Spleen (tissue), 7 donors: Measurements from ENCODE around the gene TAF8.

Experiments
- POLR2A ChIP-seq, 3 donors: fragments of 450-650 bp; IDR thresholded peaks; one replicate each; pipeline ENCODE4 v1.5.1; 2017; ENCODE audit warnings: antibody characterized with exemption in 3 of 3, mild to moderate bottlenecking in 1 of 3
- POLR2AphosphoS5 ChIP-seq, 3 donors: sonication (generic); formaldehyde crosslinking; IDR thresholded peaks; one replicate each; pipeline ENCODE4 v1.5.1; 2017; ENCODE audit warnings: antibody characterized with exemption in 3 of 3
- TF ChIP-seq, protein P1 (sequence below), 11 experiments: fragments of 200-600 bp in 7 of 11; fragments of 450-650 bp in 4 of 11; sonication (generic) in 4 of 11; IDR thresholded peaks in 8 of 11; conservative IDR thresholded peaks in 3 of 11; 1 replicate in 7 of 11; 2 replicates in 4 of 11; pipeline versions ENCODE4 v1.4.0 to v1.8.0; 2016 to 2021; ENCODE audit warnings: antibody characterized with exemption in 11 of 11, inconsistent platforms in 4 of 11, mild to moderate bottlenecking in 1 of 11
- donor health status: DM: no; HTN: no; CAD: no; lungs with moderate emphysema.
- donor health status: DM: no; HTN: no; CAD: no.
- donor health status: DM: no; HTN: no; CAD: no.

DNA sequence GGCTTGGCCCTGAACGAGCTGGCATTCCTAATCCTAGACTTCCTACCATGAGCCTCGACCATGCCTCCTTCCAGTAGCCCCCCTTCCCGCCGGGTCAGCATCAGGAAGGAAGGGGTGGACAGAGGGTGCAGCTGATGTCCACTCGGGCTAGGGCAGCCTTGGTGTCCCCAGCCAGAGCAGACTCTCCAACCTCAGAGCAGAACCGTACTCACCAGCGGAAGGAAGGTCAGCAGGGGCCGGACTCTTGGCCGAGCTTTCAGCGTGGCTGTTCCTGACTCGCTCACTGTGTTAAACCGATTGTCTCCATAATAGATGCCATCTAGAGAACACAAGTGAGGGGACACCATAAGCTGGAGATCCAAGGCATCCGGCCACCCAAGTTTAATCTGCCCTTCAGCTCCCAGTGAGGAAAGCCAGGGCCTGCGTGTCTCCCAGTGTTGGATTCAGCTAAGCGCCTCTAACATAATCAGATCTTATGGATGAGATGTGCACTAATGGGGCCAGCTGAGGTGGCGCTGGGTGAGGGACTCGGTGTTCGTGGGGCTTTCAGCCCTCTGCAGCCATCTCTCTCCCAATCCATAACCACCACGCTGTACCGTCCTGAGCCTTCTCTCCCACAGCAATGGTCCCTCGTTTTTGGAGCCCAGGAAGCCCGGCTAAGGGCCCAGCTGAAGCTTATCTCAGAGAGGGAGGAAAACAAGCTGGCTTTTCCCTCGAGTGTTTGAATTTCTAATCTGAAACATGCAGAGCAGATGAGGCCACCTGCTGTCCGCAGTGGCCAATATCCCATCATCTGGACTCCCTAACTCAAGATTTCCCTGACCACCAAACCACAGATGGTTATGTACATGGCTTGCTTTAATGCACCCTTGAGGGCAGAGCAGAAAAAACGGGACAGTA, 78.4 kb downstream of the TAF8 start:
- no peak for TF ChIP-seq POLR2A (IDR thresholded peaks at IDR 0.05)
- TF ChIP-seq, protein P1, sequence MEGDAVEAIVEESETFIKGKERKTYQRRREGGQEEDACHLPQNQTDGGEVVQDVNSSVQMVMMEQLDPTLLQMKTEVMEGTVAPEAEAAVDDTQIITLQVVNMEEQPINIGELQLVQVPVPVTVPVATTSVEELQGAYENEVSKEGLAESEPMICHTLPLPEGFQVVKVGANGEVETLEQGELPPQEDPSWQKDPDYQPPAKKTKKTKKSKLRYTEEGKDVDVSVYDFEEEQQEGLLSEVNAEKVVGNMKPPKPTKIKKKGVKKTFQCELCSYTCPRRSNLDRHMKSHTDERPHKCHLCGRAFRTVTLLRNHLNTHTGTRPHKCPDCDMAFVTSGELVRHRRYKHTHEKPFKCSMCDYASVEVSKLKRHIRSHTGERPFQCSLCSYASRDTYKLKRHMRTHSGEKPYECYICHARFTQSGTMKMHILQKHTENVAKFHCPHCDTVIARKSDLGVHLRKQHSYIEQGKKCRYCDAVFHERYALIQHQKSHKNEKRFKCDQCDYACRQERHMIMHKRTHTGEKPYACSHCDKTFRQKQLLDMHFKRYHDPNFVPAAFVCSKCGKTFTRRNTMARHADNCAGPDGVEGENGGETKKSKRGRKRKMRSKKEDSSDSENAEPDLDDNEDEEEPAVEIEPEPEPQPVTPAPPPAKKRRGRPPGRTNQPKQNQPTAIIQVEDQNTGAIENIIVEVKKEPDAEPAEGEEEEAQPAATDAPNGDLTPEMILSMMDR (IDR thresholded peaks at IDR 0.05 in 8 of 11, conservative IDR thresholded peaks at IDR 0.05 in 3 of 11): no peak
- peak; percentile 33 to 62 (median 35) for TF ChIP-seq POLR2AphosphoS5 (IDR thresholded peaks at IDR 0.05)
